T-cell (primary cell): Measurements from ENCODE around the gene SIGLEC1. TPM values are rescaled to one million over a fixed set of nuclear protein-coding genes. Genes with fewer than 3 reads are reported as not detected.

Source experiments
- ATAC-seq, 4 experiments: fragments of 200-7000 bp in 3 of 4; fragments of 150-1000 bp in 1 of 4; cut with Tn5 transposase; replicated peaks in 1 of 4; 1 replicate in 3 of 4; 2 replicates in 1 of 4; pipeline ENCODE4 v1.10.0; 2021; ENCODE audit warnings: moderate library complexity in 3 of 4, mild to moderate bottlenecking in 2 of 4, moderate number of reproducible peaks in 1 of 4
- CTCF ChIA-PET, 2 donors: fragments of 300-600 bp; sonication (Branson Sonifier 250); formaldehyde crosslinking; loops; one replicate each; lab custom pipeline; 2022; ENCODE audit warnings: antibody characterized with exemption in 2 of 2; lab: Charles Lee
- POLR2A ChIA-PET, 2 donors: fragments of 300-600 bp; sonication (Branson Sonifier 250); formaldehyde crosslinking; loops; one replicate each; lab custom pipeline; 2022; ENCODE audit warnings: antibody characterized with exemption in 2 of 2; lab: Charles Lee
- DNase-seq, 35 experiments: peaks; one replicate each; pipeline versions ENCODE4 v3.0.0 to v3.0.0-alpha.2; 2013 to 2023
- H3K27ac ChIP-seq: one replicate; pipeline ENCODE4 v1.5.1; 2013; ENCODE audit warnings: low read length
- H3K27me3 ChIP-seq, 2 experiments: replicated peaks in 1 of 2; 1 replicate in 1 of 2; 2 replicates in 1 of 2; pipeline versions ENCODE4 v1.6.1 to v1.7.0; 2013; ENCODE audit warnings: low read length in 1 of 2, mixed read lengths in 1 of 2; ENCODE audit not compliant: control insufficient read depth in 2 of 2, insufficient read depth in 2 of 2; ENCODE audit errors: extremely low read depth in 1 of 2
- H3K36me3 ChIP-seq, 2 donors: 1 replicate in 1 of 2; 2 replicates in 1 of 2; pipeline versions ENCODE4 v1.6.1 to v1.7.0; 2013; ENCODE audit warnings: low read length in 1 of 2; ENCODE audit not compliant: control insufficient read depth in 2 of 2, insufficient read depth in 1 of 2; ENCODE audit errors: extremely low read depth in 1 of 2
- H3K4me1 ChIP-seq, 2 experiments: 1 replicate in 1 of 2; 2 replicates in 1 of 2; pipeline versions ENCODE4 v1.6.1 to v1.7.0; 2013; ENCODE audit warnings: low read length in 2 of 2, mixed read lengths in 1 of 2; ENCODE audit not compliant: insufficient read depth in 2 of 2, control insufficient read depth in 1 of 2; ENCODE audit errors: extremely low read depth in 1 of 2
- H3K4me3 ChIP-seq, 2 donors: 1 replicate in 1 of 2; 2 replicates in 1 of 2; pipeline versions ENCODE4 v1.5.1 to v1.7.0; 2013; ENCODE audit warnings: mild to moderate bottlenecking in 2 of 2, low read length in 1 of 2, moderate library complexity in 1 of 2; ENCODE audit not compliant: control insufficient read depth in 1 of 2; ENCODE audit errors: extremely low read depth in 1 of 2
- H3K9me3 ChIP-seq: 2 replicates; pipeline ENCODE4 v1.7.0; 2013
- H3K27ac Mint-ChIP-seq, 2 donors: one replicate each; pipeline ENCODE4 v1.8.0; 2020 to 2021; ENCODE audit warnings: mild to moderate bottlenecking in 2 of 2, mixed read lengths in 2 of 2
- H3K27me3 Mint-ChIP-seq, 2 donors: one replicate each; pipeline ENCODE4 v1.8.0; 2021 to 2022; ENCODE audit warnings: mixed read lengths in 2 of 2
- H3K36me3 Mint-ChIP-seq: one replicate; pipeline ENCODE4 v1.8.0; 2021; ENCODE audit warnings: mixed read lengths
- H3K4me1 Mint-ChIP-seq, 3 donors: one replicate each; pipeline ENCODE4 v1.8.0; 2020 to 2022; ENCODE audit warnings: mixed read lengths in 3 of 3, mild to moderate bottlenecking in 1 of 3
- H3K4me3 Mint-ChIP-seq, 3 donors: one replicate each; pipeline ENCODE4 v1.8.0; 2020 to 2022; ENCODE audit warnings: mild to moderate bottlenecking in 3 of 3, mixed read lengths in 3 of 3, moderate library complexity in 3 of 3
- H3K9me3 Mint-ChIP-seq, 3 donors: one replicate each; pipeline ENCODE4 v1.8.0; 2020 to 2022; ENCODE audit warnings: mixed read lengths in 3 of 3
- WGBS: methylation state at CpG from one replicate; pipeline ENCODE4 v1.1.5; 2013; ENCODE audit warnings: missing lambda C conversion rate; ENCODE audit not compliant: insufficient coverage; 5-methylcytosine and 5-hydroxymethylcytosine counted together
- total RNA-seq, 35 experiments: library from RNA in 6 of 35; stranded (reverse) in 6 of 35; fragments of 120-200 nt in 1 of 35; gene quantifications; one replicate each; pipeline versions ENCODE4 v1.2.1 to v1.2.4 and lab custom pipeline; 2013 to 2026

The SIGLEC1 gene
- total RNA-seq, 5 donors from 2014 or later (not counting 1 experiment from before 2014, with no cell fraction given), result 0.06 to 0.16 (median 0.12) TPM; not detected in 2

DNA sequence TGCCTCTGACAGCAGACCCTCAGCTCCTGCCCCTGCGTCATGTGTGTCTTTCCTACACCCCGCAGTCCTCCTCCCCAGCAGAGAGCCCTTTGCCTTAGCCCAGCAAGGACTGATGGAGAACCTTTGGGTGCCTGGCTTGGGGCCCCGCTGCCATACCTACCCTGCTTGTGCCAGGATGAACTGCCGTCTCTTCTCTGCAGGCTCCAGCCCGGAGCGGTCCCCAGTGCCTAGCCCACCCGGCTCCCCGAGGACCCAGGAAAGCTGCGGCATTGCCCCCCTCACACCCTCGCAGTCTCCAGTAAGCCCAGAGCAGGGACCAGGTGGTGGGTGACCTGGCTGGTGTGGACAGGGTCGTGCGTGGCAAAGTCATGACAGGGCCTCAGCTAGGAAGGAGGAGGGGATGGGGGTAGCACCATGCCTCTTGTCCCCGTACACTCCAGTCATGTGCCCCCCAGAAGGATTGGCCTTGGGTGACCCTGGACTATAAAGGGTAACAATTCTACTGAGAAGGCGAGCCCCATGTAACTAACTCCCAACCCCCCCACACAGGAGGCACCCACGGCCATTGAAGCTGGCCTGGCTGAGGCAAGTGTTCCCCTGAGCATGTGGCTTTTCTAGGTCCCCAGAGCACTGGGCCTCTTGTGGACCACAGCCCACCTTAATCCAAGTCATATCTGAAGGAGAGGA, 28.4 kb upstream of the SIGLEC1 start:
- Histone ChIP-seq H3K27me3 (peaks cover 0 to 25% of the 10 kb centered on the region in 2 experiments), H3K36me3 (no peaks in the 10 kb centered on the region), H3K9me3 (no peaks in the 10 kb centered on the region), H3K27ac (no peak overlapping the region), H3K4me1 (peaks cover 0 to 13% of the 10 kb centered on the region in 2 experiments), H3K4me3 (no peak overlapping the region)
- CTCF ChIA-PET, result no interaction called here
- peaks cover 0 to 3% of the 10 kb centered on the region in 2 donors for H3K27me3 Mint-ChIP-seq
- DNase-seq, result no peak
- no peak overlapping the region for H3K4me3 Mint-ChIP-seq
- no peaks in the 10 kb centered on the region for H3K36me3 Mint-ChIP-seq
- WGBS, result 90% methylated on average over 5 of the region's 15 CpGs
- POLR2A ChIA-PET, result interaction anchor here in 1 of 2 donors (0.6 kb wide), 1 partner anchor 180 kb away, joined by 3 read pairs; no protein-coding TSS in a partner anchor
- ATAC-seq, result no peak
- H3K9me3 Mint-ChIP-seq, result no peaks in the 10 kb centered on the region
- H3K27ac Mint-ChIP-seq, result no peak overlapping the region
- peaks cover 7 to 14% (median 13%) of the 10 kb centered on the region in 3 donors for H3K4me1 Mint-ChIP-seq

DNA sequence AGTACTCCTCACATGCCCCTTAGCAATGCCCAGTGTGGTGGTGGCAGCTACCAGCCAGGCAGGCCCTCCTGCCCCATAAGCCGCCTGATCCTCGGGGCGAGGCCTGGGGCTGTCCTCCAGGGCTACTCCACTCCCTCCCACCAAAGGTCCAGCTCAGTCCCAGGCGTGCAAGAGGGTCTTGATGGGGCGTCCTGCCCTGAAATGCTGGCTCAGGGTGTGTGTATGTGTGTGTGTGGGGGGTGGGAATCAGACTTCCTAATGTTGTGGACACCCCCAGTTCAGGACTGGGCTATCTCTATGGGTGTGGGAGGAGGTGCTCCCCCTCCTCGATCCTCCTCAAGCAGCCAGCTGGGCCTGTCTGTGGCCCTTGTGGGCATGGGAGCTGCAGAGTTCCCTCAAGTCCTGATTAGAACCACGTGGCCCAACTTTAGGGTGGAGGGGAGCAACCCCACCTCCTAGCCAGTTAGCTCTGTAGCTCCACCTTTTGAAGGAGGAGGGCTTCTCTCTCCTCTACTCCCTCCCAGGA, 27.6 kb upstream of the SIGLEC1 start:
- POLR2A ChIA-PET, result no interaction called here
- no peak overlapping the region for H3K27ac ChIP-seq

DNA sequence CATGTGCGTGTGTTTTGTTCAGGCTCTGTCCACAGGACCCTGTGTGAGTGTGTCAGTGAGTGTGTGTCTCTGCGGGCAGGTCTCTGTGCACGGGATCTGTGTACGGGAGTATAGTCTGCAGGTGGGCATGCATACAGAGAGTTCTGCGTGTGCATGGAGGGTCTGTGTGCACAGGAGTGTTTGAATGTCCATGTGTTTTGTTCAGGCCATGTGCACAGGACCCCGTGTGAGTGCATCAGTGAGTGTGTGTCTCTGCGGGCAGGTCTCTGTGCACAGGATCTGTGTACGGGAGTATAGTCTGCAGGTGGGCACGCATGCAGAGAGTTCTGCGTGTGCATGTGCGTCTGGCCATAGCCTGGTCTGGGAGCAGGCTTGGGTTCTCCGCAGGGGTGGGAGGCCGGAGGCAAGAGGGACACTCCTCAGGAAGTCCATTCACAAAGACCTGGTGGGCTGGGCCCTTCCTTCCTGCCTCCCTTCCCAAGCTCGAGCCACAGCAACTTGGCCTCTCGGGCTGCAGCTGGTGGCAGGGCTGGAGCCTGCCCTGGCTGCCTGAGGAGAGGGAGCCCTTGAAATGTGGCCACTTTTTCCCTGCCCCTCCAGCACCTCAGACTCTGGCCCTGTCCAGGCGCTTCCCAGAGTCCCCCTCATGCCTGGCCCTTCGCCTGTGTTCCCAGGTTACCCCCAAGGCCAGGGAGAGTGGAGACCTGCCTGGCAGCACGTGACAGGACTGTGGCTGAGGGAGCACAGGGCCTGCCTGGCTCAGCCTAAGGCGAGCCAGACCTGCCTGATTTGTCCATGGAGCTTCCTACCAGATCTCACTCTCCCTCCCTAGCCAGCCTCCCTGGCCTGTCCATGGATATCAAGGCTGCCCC, 26.9 kb upstream of the SIGLEC1 start:
- H3K27ac Mint-ChIP-seq, result no peak overlapping the region
- H3K4me3 Mint-ChIP-seq, result no peak overlapping the region

More for the DNA sequence above, 27.6 kb upstream of the SIGLEC1 start:
- Mint-ChIP-seq H3K27me3 (peaks cover 0 to 1% of the 10 kb centered on the region in 2 donors), H3K4me1 (peaks cover 3 to 9% (median 8%) of the 10 kb centered on the region in 3 donors), H3K27ac (no peak overlapping the region), H3K36me3 (no peaks in the 10 kb centered on the region), H3K9me3 (no peaks in the 10 kb centered on the region), H3K4me3 (no peak overlapping the region)
- Histone ChIP-seq H3K27me3 (peaks cover 0 to 18% of the 10 kb centered on the region in 2 experiments), H3K4me3 (no peak overlapping the region), H3K9me3 (no peaks in the 10 kb centered on the region), H3K4me1 (peaks cover 0 to 5% of the 10 kb centered on the region in 2 experiments), H3K36me3 (no peaks in the 10 kb centered on the region)
- DNase-seq (no peak), ATAC-seq (no peak)
- CTCF ChIA-PET, result interaction anchor here (0.8 to 1.1 kb wide), 2 partner anchors 13 to 56 kb away, joined by 3 read pairs; partner anchors contain the start of gene CDC25B (in 1 of the 2)
- 100% methylated on average over 2 of the region's 7 CpGs for WGBS

DNA sequence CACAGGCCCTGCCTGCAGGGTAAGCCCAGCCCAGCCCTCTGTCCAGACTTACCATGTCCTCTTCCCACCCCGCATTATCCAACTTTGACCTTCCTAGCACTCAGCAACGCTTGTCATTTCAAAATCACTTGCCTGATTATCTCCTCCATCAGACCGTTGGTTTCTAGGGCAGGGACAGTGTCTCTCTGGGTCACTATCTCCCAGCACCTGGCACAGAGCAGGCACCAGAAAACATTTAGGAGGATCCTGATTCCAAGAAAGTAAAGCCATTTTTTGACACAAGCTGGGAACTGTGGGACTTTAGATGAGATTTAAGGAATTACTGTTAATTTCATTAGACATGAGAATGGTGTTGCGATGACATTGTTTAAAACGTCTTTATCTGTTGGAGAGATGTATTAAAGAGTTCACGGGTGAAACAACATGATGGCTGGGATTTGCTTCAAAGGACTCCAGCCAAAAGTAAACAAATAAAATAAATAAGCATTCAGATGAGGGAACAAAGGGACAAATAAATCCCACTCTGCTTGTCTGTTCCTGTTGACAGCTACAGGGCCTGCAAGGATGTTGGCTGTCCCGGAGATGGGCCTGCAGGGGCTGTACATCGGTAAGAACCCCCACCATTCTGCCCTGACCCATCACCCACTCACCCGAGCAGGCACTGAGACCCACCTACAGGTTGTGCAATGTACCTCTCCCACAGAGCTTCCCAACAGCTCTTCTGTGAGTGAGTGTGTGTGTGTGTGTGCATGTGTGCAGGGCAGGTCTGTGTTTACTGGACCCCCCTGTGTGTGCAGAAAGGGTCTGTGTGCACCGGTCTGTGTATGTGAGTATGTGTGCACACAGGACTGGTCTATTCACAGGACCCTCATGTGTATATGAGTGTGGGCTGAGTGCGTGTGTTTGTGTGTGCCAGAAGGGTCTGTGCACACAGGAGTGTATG, 26.0 kb upstream of the SIGLEC1 start:
- Histone ChIP-seq H3K27me3 (peaks cover 0 to 24% of the 10 kb centered on the region in 2 experiments), H3K4me1 (no peaks in the 10 kb centered on the region), H3K36me3 (no peaks in the 10 kb centered on the region), H3K27ac (no peak overlapping the region), H3K4me3 (no peak overlapping the region), H3K9me3 (no peaks in the 10 kb centered on the region)
- Mint-ChIP-seq H3K36me3 (no peaks in the 10 kb centered on the region), H3K4me3 (no peak overlapping the region), H3K4me1 (no peaks in the 10 kb centered on the region), H3K27me3 (peaks cover 3 to 6% of the 10 kb centered on the region in 2 donors), H3K9me3 (no peaks in the 10 kb centered on the region), H3K27ac (no peak overlapping the region)
- POLR2A ChIA-PET, result no interaction called here
- CTCF ChIA-PET, result no interaction called here
- DNase-seq, result no peak
- 79% methylated on average over 8 of the region's 11 CpGs for WGBS
- no peak for ATAC-seq

More for the DNA sequence above, 26.9 kb upstream of the SIGLEC1 start:
- H3K27ac ChIP-seq, result no peak overlapping the region
- H3K36me3 ChIP-seq, result no peaks in the 10 kb centered on the region
- H3K27me3 ChIP-seq, result peaks cover 0 to 15% of the 10 kb centered on the region in 2 experiments
- WGBS, result 74% methylated on average over 19 of the region's 19 CpGs
- no peaks in the 10 kb centered on the region for H3K4me1 ChIP-seq
- H3K4me3 ChIP-seq, result no peak overlapping the region
- no peaks in the 10 kb centered on the region for H3K27me3 Mint-ChIP-seq
- H3K9me3 ChIP-seq, result no peaks in the 10 kb centered on the region
- ATAC-seq (no peak), DNase-seq (no peak)
- H3K9me3 Mint-ChIP-seq, result no peaks in the 10 kb centered on the region
- peaks cover 0 to 2% (median under 1%) of the 10 kb centered on the region in 3 donors for H3K4me1 Mint-ChIP-seq
- CTCF ChIA-PET, result interaction anchor here (0.8 to 1.1 kb wide), 2 partner anchors 14 to 56 kb away, joined by 3 read pairs; partner anchors contain the start of gene CDC25B (in 1 of the 2)
- POLR2A ChIA-PET, result no interaction called here
- no peaks in the 10 kb centered on the region for H3K36me3 Mint-ChIP-seq

DNA sequence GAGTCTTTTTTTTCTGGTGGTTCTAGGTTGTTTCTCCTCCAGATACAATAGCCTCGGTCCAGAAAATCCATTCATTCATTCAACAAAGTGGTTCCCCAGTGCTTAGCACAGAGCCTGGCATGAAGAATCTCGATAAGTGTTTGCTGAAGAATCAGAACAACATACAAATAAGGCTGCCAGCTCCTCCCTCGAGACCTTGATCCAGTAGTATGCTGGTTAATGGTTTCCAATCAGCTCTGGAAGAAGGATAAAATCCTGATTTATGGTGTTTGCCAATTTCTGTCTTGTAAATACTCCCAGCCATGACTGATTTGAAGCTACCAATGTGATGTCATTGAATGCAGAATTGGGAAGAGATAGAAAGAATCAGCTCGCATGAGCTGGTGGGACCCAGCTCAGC, 23.4 kb upstream of the SIGLEC1 start:
- H3K36me3 ChIP-seq, result no peaks in the 10 kb centered on the region
- H3K27me3 Mint-ChIP-seq, result peaks cover 20 to 26% of the 10 kb centered on the region in 2 donors
- no peak overlapping the region for H3K4me3 Mint-ChIP-seq
- H3K27me3 ChIP-seq, result peaks cover 0 to 46% of the 10 kb centered on the region in 2 experiments
- H3K9me3 ChIP-seq, result no peaks in the 10 kb centered on the region
- H3K36me3 Mint-ChIP-seq, result no peaks in the 10 kb centered on the region
- H3K4me3 ChIP-seq, result no peak overlapping the region
- peaks cover 0 to 5% of the 10 kb centered on the region in 2 experiments for H3K4me1 ChIP-seq
- H3K4me1 Mint-ChIP-seq, result peaks cover 0 to 3% (median 0%) of the 10 kb centered on the region in 3 donors
- no peak overlapping the region for H3K27ac Mint-ChIP-seq
- ChIA-PET POLR2A (no interaction called here), CTCF (no interaction called here)
- no peak for ATAC-seq
- no CpG with 5 or more reads among the region's 4 CpGs for WGBS
- no peak overlapping the region for H3K27ac ChIP-seq
- no peak for DNase-seq
- H3K9me3 Mint-ChIP-seq, result no peaks in the 10 kb centered on the region
